HG03139 (cell line): ENCODE measurements around the gene SHOX.
"Not testable (repeated sequence)": the region's sequence is repeated elsewhere in the genome, so short reads cannot be mapped to it uniquely, and the experiment has no call there.

ENCODE experiments used
- ATAC-seq: cut with Tn5 transposase; IDR thresholded peaks from one replicate; pipeline ENCODE4 v1.9.1; 2021; ENCODE audit not compliant: unreplicated experiment

The SHOX gene

DNA sequence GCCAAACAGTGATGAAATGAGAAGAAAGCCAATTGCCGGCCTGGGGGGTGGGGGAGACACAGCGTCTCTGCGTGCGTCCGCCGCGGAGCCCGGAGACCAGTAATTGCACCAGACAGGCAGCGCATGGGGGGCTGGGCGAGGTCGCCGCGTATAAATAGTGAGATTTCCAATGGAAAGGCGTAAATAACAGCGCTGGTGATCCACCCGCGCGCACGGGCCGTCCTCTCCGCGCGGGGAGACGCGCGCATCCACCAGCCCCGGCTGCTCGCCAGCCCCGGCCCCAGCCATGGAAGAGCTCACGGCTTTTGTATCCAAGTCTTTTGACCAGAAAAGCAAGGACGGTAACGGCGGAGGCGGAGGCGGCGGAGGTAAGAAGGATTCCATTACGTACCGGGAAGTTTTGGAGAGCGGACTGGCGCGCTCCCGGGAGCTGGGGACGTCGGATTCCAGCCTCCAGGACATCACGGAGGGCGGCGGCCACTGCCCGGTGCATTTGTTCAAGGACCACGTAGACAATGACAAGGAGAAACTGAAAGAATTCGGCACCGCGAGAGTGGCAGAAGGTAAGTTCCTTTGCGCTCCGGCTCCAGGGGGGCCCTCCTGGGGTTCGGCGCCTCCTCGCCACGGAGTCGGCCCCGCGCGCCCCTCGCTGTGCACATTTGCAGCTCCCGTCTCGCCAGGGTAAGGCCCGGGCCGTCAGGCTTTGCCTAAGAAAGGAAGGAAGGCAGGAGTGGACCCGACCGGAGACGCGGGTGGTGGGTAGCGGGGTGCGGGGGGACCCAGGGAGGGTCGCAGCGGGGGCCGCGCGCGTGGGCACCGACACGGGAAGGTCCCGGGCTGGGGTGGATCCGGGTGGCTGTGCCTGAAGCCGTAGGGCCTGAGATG, at the start of gene SHOX:
Gene SHOX (plus strand): TSS at position 180 of the 885 bp plus-strand sequence. CDS start 107 bp downstream, at position 287.
- no peak for ATAC-seq

DNA sequence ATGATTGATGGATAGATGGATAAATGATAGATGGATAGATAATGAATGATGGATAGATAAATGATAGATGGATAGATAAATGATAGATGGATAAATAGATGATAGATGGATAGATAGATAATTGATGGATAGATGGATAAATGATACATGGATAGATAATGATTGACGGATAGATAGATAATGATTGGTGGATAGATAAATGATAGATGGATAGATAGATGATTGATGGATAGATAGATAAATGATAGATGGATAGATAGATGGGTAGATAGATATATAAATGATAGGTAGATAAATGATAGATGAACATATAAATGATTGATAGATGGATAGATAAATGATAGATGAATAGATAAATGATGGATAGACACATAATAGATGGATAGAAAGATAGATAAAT, 49.5 kb upstream of the SHOX start:
- no peak for ATAC-seq

DNA sequence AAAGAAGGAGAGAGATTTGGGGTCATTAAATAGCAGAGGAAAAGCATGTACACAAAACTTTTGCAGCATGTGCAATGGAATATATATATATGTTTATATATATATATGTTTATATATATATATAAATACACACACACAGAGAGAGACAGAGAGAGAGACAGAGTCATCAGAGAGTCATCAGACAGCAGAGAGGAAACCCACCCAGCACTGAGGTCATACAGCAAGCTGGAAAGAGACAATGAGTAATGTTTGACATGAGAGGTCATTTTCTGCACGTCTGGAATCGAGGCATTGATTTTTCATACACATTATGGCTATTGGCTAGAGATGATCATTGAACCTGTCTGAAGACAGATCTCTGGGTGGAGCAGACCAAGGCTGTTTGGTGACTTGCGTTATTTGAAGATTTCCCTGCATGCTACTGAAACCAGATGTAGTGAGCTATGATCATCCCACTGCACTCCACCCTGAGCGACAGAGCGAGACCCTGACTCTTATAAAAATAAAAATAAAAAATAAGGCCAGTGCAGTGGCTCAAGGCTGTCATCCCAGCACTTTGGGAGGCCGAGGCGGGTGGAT, 48.8 kb upstream of the SHOX start:
- ATAC-seq, result no peak

DNA sequence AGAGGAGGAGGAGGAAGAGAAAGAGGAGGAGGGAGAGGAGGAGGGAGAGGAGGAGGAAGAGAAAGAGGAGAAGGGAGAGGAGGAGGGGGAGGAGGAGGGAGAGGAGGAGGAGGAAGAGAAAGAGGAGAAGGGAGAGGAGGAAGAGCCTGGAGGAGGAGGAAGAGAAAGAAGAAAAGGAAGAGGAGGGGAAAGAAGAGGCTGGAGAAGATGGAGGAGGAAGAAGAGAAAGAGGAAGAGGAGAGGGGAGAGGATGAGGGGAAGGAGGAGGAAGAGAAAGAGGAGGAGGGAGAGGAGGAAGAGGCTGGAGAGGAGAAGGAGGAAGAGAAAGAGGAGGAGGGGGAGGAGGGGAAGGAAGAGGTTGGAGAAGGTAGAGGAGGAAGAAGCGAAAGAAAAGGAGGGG, 46.0 kb upstream of the SHOX start:
- ATAC-seq, result no peak

DNA sequence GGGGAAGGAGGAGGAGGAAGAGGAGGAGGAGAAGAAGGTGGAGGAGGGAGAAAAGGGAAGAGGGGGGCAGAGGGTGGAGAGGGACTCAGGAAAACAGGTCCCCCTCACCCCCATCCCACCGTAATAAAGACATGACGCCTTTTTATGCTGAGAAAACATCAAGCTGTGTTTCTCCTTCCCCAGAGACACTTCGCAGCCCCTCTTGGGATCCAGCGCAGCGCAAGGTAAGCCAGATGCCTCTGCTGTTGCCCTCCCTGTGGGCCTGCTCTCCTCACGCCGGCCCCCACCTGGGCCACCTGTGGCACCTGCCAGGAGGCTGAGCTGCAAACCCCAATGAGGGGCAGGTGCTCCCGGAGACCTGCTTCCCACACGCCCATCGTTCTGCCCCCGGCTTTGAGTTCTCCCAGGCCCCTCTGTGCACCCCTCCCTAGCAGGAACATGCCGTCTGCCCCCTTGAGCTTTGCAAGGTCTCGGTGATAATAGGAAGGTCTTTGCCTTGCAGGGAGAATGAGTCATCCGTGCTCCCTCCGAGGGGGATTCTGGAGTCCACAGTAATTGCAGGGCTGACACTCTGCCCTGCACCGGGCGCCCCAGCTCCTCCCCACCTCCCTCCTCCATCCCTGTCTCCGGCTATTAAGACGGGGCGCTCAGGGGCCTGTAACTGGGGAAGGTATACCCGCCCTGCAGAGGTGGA, 45.3 kb upstream of the SHOX start:
- ATAC-seq, result no peak

DNA sequence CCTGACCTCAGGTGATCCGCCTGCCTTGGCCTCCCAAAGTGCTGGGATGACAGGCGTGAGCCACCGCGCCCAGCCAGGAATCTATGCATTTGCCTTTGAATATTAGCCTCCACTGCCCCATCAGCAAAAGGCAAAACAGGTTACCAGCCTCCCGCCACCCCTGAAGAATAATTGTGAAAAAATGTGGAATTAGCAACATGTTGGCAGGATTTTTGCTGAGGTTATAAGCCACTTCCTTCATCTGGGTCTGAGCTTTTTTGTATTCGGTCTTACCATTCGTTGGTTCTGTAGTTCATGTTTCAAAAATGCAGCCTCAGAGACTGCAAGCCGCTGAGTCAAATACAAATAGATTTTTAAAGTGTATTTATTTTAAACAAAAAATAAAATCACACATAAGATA, 44.2 kb upstream of the SHOX start:
- ATAC-seq, result no peak

DNA sequence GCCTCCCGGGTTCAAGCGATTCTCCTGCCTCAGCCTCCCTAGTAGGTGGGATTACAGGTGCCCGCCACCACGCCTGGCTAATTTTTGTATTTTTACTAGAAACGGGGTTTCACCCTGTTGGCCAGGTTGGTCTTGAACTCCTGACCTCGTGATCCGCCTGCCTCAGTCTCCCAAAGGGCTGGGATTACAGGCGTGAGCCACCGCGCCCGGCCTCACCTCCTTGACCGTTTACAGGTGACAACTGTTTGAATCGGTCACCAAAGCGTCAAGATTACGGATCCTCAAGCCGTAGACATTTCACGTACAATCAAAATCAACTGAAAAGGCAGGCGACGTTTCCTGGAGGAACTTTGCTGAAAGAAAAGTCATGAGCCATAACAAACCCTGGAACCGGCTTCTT, 41.3 kb upstream of the SHOX start:
- not testable (repeated sequence) for ATAC-seq

DNA sequence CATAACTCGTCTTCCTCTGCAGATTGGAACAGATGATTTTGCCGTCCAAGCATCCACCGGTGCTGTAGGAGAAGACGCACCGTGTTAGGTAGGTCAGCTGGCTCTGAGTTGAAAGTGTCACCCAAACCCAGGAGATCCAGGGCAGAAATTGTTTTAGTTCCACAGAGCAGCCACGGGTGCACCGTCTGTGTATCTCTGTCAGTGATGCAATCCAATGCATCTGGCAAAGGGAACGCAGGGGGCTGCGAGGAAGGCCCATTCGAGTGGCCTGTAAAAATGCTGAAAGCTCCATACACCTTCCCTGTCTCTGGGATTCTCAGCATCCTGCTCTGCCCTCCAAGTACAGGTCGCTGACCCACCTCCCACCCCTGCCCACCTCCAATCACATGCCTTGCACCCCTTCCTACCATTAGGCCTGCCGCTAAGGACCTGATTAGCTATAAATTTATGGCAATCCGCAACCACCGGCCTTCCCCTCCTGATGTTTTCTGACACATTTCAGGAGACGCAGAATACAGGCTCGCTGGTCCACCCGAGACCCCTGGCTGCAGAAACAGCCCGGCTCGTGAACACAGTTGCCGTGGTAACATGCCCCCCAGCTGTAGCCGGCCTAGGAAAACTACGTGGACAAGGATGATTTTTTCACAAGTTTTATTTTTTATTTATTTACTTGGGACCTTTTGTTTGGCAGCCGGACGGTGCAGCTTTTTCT, 39.7 kb upstream of the SHOX start:
- no peak for ATAC-seq

DNA sequence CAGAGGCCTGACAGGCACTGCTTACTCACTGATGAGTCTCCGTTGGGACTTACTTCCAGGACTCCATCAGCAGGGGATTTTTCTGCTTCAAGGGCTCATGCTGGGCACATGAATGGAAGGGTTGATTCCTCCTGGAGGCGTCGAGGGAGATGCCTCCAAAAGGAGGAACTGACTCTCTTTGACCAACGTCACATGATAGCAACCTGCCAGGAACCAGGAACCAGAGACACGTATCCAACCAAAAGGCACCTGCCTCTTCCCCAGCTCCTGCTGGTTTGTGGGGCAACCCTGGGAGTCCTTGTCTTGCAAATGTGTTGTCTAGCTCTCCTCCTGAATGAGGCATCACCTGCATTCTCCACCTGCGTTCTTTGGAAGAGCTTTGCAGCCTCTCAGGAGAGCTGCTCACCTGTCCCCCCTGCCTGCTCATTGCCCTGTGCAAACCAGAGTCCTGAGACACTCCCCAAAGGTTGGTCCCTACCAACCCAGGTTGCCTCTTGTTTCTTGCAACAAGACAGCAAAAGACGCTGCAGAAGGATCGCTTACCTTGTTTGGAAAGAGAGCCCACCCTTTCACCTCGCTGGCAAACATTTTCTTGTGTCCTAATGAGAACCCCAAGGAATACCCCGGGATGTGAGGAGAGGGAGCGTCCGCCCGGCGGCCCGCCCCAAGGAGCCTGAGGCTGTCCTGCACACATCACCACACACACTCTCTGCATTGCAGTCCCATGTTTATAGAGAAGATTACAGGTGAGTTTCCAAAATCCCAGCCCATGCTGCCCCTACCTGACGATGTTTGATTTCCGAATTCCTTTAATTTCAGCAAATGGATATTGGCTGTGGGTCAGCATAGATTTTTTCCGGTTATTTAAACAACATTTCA, 30.5 kb upstream of the SHOX start:
- ATAC-seq, result no peak

DNA sequence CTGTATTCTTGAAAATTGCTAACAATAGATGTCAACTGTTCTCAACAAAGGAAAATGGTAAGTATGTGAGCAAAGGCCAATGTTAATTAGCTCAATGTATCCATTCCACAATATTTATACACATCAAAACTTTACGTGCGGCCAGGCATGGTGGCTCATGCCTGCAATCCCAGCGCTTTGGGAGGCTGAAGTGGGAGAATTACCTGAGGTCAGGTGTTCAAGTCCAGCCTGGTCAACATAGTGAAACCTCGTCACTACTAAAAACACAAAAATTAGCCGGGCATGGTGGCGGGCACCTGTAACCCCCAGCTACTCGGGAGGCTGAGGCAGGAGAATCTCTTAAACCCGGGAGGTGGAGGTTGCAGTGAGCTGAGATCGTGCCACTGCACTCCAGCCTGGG, 27.6 kb upstream of the SHOX start:
- not testable (repeated sequence) for ATAC-seq

DNA sequence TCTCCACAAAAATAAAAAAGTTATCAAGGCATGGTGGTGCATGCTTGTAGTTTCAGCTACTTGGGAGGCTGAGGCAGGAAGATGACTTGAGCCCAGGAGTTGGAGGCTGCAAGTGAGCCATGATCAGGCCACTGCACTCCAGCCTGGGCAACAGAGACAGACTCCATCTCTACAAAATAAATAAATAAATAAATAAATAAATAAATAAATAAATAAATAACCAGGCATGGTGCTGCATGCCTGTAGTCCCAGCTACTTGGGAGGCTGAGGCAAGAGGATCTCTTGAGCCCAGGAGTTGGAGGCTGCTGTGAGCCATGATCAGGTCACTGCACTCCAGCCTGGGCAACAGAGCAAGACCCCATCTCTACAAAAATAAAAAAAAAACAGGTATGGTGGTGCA, 26.0 kb upstream of the SHOX start:
- ATAC-seq, result not testable (repeated sequence)

DNA sequence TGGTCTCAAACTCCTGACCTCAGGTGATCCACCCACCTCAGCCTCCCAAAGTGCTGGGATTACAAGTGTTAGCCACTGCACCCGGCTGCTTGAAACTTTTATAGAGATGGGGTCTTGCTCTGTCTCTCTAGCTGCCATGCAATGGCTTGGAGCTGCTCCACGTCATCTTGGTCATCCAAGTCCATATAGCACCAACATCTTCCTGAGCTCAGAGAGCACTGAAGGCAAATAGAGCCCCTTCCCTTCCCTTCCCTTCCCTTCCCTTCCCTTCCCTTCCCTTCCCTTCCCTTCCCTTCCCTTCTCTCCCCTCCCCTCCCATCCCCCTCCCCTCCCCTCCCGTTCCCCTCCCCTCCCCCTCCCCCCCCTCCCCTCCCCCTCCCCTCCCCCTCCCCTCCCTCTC, 22.5 kb upstream of the SHOX start:
- ATAC-seq, result not testable (repeated sequence)

DNA sequence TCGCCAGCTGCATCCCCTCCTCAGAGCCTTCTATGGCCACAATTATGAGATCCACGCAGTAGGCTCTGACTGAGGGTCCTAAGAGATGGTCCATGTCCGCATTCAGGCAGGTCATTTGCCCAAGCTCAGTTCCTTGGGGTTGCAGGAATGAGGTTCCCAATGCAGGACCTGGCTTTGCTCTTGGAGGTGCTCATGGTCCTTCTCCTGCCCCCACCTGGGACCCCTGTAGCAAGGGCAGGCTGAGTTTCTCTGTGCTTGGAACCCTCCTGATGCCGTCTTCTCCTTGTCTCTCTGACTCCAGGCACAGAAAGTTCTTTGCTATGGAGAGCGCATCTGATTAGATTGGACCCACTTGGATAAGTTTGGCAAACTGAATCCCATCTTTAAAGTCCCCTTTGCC, 16.5 kb upstream of the SHOX start:
- ATAC-seq, result no peak

DNA sequence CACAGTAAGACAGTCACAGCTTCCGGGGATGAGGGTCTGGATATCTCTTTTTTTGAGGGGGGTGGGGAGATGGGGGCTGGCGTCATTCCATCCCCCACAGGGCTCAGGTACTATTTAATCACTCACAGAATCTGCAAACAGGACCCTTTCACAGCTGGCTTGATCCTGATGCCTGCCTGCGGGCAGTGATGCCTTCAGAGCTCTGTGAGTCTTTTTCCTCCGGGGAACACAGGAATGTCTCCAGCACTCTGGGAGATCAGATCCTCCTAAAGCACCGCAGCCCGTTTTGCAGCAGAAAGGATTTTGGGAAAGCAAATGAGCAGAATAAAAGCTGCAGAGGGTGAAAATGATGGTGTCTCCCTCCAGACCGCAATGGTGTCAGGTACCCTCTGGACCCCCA, 13.2 kb upstream of the SHOX start:
- no peak for ATAC-seq

DNA sequence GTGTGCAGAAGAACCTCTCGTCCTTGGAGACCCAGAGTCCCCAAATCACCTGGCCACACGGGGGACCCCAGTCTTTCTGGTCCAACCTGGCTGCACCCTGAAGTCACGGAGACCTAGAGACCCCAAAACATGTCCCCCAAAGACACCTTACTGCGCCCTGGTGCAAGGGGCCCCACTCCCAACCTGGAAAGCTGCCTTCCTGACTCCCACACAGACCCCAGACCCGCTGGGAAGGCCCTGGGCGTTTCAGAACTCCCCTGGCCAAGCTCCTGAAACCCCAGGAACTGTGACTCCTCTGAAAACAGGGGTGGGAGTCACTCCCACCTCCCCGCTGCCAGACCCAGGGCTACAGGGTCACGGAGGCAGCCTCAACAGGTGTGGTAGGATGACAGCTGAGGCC, 12.7 kb upstream of the SHOX start:
- no peak for ATAC-seq

DNA sequence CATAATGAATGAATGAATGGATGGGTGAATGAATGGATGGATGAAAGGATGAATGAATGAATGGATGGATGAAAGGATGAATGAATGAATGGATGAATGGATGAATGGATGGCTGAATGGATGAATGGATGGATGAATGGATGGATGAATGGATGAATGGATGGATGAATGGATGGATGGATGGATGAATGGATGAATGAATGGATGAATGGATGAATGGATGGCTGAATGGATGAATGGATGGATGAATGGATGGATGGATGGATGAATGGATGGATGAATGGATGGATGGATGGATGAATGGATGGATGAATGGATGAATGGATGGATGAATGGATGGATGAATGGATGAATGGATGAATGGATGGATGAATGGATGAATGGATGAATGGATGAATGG, 12.3 kb upstream of the SHOX start:
- not testable (repeated sequence) for ATAC-seq

DNA sequence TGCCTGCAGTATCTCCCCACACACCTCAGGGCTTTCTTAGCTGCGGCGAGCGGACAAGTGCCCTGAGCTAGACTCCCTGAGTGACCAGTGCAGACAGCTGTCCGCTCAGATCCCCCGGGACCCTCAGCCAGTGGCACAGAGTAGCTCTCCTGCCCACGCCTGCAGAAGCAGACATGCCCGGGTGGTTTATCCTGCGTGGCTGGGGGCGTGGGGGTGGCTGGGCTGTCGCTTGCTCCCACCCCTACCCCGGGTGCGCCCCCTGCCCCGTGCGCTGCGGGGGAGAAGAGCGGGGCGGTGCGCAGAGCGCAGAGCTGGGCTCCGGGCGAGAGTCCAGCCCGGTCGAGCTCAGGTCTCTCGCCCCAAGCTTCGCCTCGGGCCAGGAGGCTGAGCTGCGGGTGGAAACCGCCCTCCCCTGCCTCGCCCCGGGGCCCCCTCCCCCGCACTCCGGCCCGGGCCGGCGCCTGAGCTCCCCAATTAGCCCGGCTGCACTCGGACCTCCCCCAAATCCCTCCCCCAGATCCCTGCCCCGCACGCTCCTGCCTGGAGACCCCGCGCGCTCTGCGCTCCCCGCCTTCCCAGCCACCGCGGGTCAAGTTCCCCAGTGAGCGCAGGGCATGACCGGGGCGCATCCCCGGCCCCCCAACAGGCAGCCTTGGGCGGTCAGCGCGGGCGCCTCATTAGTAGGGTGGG, 11.7 kb upstream of the SHOX start:
- ATAC-seq, result no peak

DNA sequence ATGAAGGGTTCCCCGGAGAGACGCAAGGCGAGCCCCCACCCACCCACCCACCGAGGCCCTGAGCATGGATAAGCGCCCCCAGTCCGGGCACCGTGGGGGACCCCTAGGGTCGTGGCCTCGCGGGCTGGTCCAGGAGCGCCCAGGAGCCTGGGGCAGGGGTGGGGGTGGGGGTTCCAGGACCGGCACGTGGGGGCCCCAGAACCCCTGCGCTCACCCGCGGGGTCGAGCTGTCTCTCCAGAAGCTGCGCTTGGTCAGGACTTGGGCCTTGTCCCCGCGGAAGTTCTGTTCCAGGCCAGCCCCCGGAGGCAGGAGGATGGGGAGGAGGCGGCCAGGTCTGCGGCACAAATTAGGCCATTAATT, 11.2 kb upstream of the SHOX start:
- ATAC-seq, result no peak

DNA sequence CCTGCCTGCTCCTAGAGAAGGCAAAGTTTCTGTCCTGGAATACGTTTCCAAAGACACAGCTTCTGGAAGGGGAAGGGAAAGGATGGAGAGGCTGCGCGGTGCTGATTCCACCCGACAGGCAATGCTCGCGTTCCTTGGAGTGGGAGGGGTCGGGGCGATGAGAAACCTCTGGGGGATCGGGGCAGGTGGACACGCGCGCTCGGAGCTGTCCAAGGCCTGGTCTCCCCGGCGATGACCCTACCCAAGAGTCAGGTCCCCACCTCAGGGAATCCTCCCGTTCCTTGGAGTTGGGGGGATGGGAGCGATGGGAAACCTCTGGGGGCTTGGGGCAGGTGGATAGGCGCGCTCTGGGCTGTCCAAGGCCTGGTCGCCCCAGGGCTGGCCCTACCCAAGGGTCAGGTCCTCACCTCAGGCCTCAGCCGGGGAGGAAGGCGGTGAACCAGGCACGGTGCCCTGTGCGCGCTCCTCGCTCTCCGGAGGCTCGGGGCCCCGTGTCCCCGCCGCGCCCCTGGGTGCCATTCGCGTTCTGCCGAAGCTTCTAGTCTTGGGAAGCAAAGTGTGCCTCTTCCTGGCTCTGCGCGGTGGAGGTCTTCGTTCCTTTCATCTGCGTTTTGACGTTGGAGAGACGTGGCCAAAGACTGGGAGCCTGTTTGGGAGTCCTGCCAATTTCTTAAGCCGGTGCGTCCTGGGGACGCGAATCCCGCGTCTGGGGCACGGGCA, 10.6 kb upstream of the SHOX start:
- no peak for ATAC-seq
